Ovary (tissue), 9 donors: ENCODE data around the gene CCR3. TPM values are rescaled to one million over a fixed set of nuclear protein-coding genes. Genes with fewer than 3 reads are reported as not detected.

Experiments used
- DNase-seq, 5 donors: peaks; one replicate each; pipeline ENCODE4 v3.0.0-alpha.2; 2019 to 2020
- H3K27ac ChIP-seq, 2 donors: fragments of 200-600 bp; one replicate each; pipeline versions ENCODE4 v1.5.1 to v1.8.0; 2019 to 2022
- H3K27me3 ChIP-seq: fragments of 200-600 bp; one replicate; pipeline ENCODE4 v1.8.0; 2022
- H3K36me3 ChIP-seq: fragments of 200-600 bp; sonication (generic); one replicate; pipeline ENCODE4 v1.5.1; 2019
- H3K4me1 ChIP-seq: one replicate; pipeline ENCODE4 v1.8.1; 2013; ENCODE audit warnings: mild to moderate bottlenecking, moderate library complexity; ENCODE audit not compliant: insufficient read depth
- H3K4me3 ChIP-seq: fragments of 200-600 bp; sonication (generic); one replicate; pipeline ENCODE4 v1.5.1; 2017
- H3K9me3 ChIP-seq, 2 donors: fragments of 200-600 bp in 1 of 2; sonication (generic) in 1 of 2; one replicate each; pipeline versions ENCODE4 v1.5.1 to v1.8.1; 2013 to 2019; ENCODE audit warnings: mild to moderate bottlenecking in 1 of 2, moderate library complexity in 1 of 2
- CTCF ChIP-seq, 3 donors: fragments of 450-650 bp in 2 of 3; fragments of 200-600 bp in 1 of 3; IDR thresholded peaks; one replicate each; pipeline versions ENCODE4 v1.5.1 to v1.8.0; 2016 to 2022; ENCODE audit warnings: antibody characterized with exemption in 3 of 3, mild to moderate bottlenecking in 1 of 3
- EP300 ChIP-seq: sonication (generic); formaldehyde crosslinking; IDR thresholded peaks from one replicate; pipeline ENCODE4 v1.6.1; 2017; ENCODE audit warnings: antibody characterized with exemption
- POLR2A ChIP-seq: fragments of 450-650 bp; IDR thresholded peaks from one replicate; pipeline ENCODE4 v1.6.1; 2017; ENCODE audit warnings: antibody characterized with exemption, mild to moderate bottlenecking, moderate library complexity
- WGBS, 3 donors: extraction: QIAGEN DNeasy Blood & Tissue Kit in 1 of 3; methylation state at CpG; one replicate each; pipeline versions ENCODE4 v1.1.5 to v1.1.7; 2013 to 2017; 5-methylcytosine and 5-hydroxymethylcytosine counted together
- intact Hi-C, 4 donors: fragments of 100-400 bp; cut with DNase I; formaldehyde crosslinking; loops; one replicate each; pipeline versions ENCODE4 v1.11.0 to v1.15.1; 2022 to 2023
- polyA plus RNA-seq, 2 donors: library from polyadenylated mRNA; stranded (reverse); fragments of 200-250 nt in 1 of 2; fragments of 350-450 nt in 1 of 2; fragmentation: Illumina TruSeq in 1 of 2; extraction: RNeasy Lipid Tissue Mini Kit (QIAGEN cat#74804) in 1 of 2; gene quantifications; one replicate each; pipeline ENCODE4 v1.2.3, GENCODE V29; 2013 to 2014
- total RNA-seq, 7 donors: library from RNA; depleted of rRNA in 2 of 7; stranded (reverse); fragments of >200 nt in 2 of 7; fragmentation: NEBNext Ultra II Directional in 3 of 7; extraction: Animal tissue kit (Norgen Biotek cat#: 25700) in 3 of 7; gene quantifications; one replicate each; pipeline versions ENCODE4 v1.1.0 to v1.2.4, GENCODE V29; 2016 to 2023
- donor health status: DM: no; HTN: no; CAD: no; lungs with moderate emphysema.
- donor health status: DM: no; HTN: no; CAD: no.
- donor health status: Bipolar disorder and iron deficiency.
- donor health status: DM: yes; HTN: yes; CAD: no.
- donor health status: DM: no; HTN: no; CAD: no.
- donor health status: DM: yes; HTN: yes; CAD: no.

Gene CCR3
- total and polyA plus RNA-seq, 9 donors, result not detected

GRCh38 chr3:46282041-46282440, 39.8 kb downstream of the CCR3 start:
- H3K4me3 ChIP-seq, result no peak overlapping the region
- no peaks in the 10 kb centered on the region for H3K36me3 ChIP-seq
- no peak for DNase-seq
- no peaks in the 10 kb centered on the region for H3K4me1 ChIP-seq
- H3K27ac ChIP-seq, result no peak overlapping the region
- H3K9me3 ChIP-seq, result peaks cover 0 to 3% of the 10 kb centered on the region in 2 donors
- intact Hi-C loops, result no loop called here
- TF ChIP-seq CTCF (IDR thresholded peaks at IDR 0.05), result no peak
- WGBS, 3 donors, result 48 to 67% (median 55%) methylated on average over 4 of the region's 4 CpGs
- no peaks in the 10 kb centered on the region for H3K27me3 ChIP-seq

GRCh38 chr3:46282696-46283095, 40.4 kb downstream of the CCR3 start:
- no peak overlapping the region for H3K4me3 ChIP-seq
- no peaks in the 10 kb centered on the region for H3K27me3 ChIP-seq
- H3K27ac ChIP-seq, result no peak overlapping the region
- intact Hi-C loops, result no loop called here
- 86 to 94% (median 89%) methylated on average over 2 of the region's 2 CpGs for WGBS, 3 donors
- H3K36me3 ChIP-seq, result no peaks in the 10 kb centered on the region
- peaks cover 0 to 3% of the 10 kb centered on the region in 2 donors for H3K9me3 ChIP-seq
- no peak for TF ChIP-seq EP300
- no peak for TF ChIP-seq CTCF (IDR thresholded peaks at IDR 0.05)
- DNase-seq, result no peak
- no peaks in the 10 kb centered on the region for H3K4me1 ChIP-seq

- intact Hi-C loops, result no loop called here
- H3K9me3 ChIP-seq, result peaks cover 0 to 3% of the 10 kb centered on the region in 2 donors
Measured at GRCh38 chr3:46283881-46284450, 41.7 kb downstream of the CCR3 start.

GRCh38 chr3:46284981-46285683, 42.9 kb downstream of the CCR3 start:
- no peaks in the 10 kb centered on the region for H3K27me3 ChIP-seq
- H3K27ac ChIP-seq, result no peak overlapping the region
- TF ChIP-seq EP300 (no peak), CTCF (IDR thresholded peaks at IDR 0.05) (no peak), POLR2A (no peak)
- no peaks in the 10 kb centered on the region for H3K36me3 ChIP-seq
- H3K9me3 ChIP-seq, result no peaks in the 10 kb centered on the region
- intact Hi-C loops, result no loop called here
- DNase-seq, result no peak
- H3K4me1 ChIP-seq, result no peaks in the 10 kb centered on the region
- H3K4me3 ChIP-seq, result no peak overlapping the region
- 72 to 73% (median 73%) methylated on average over 6 of the region's 6 CpGs for WGBS, 3 donors

More at GRCh38 chr3:46283881-46284450, 41.7 kb downstream of the CCR3 start:
- TF ChIP-seq CTCF (IDR thresholded peaks at IDR 0.05) (no peak), EP300 (no peak), POLR2A (no peak)
- Histone ChIP-seq H3K4me3 (no peak overlapping the region), H3K4me1 (no peaks in the 10 kb centered on the region), H3K27ac (no peak overlapping the region), H3K36me3 (no peaks in the 10 kb centered on the region), H3K27me3 (no peaks in the 10 kb centered on the region)
- DNase-seq, result no peak
- WGBS, 3 donors, result 78 to 92% (median 87%) methylated on average over 2 of the region's 2 CpGs
